Neural cell (in vitro differentiated cells): Measurements from ENCODE around the gene NEUROD1. TPM values are rescaled to one million over a fixed set of nuclear protein-coding genes. Genes with fewer than 3 reads are reported as not detected.

Source experiments
- H2AFZ ChIP-seq: fragments of 200-600, 300-800 bp; sonication (generic), shearing (Covaris generic); 2 replicates; pipeline ENCODE4 v1.6.0; 2014; ENCODE audit warnings: low read depth, mild to moderate bottlenecking, antibody characterized with exemption, low read length, moderate library complexity
- H3F3A ChIP-seq: fragments of 200-600 bp; shearing (Covaris generic); 2 replicates; pipeline ENCODE4 v1.6.1; 2016; ENCODE audit warnings: mild to moderate bottlenecking, moderate library complexity, mixed read lengths, antibody characterized with exemption, low read length; ENCODE audit not compliant: insufficient read depth, poor library complexity, severe bottlenecking
- H3K27ac ChIP-seq: fragments of 200-600, 300-800 bp; sonication (generic), shearing (Covaris generic); 2 replicates; pipeline ENCODE4 v1.5.1; 2014; ENCODE audit warnings: mild to moderate bottlenecking, low read length, moderate library complexity
- H3K27me3 ChIP-seq: fragments of 300-800, 200-600 bp; sonication (generic), shearing (Covaris generic); 2 replicates; pipeline ENCODE4 v1.6.0; 2014; ENCODE audit warnings: mild to moderate bottlenecking, low read depth, low read length, moderate library complexity; ENCODE audit not compliant: insufficient read depth
- H3K36me3 ChIP-seq: fragments of 300-800, 200-600 bp; sonication (generic), shearing (Covaris generic); 2 replicates; pipeline ENCODE4 v1.5.1; 2014; ENCODE audit warnings: mild to moderate bottlenecking, antibody characterized with exemption, low read length, moderate library complexity; ENCODE audit not compliant: insufficient read depth
- H3K4me2 ChIP-seq: fragments of 300-800, 200-600 bp; sonication (generic), shearing (Covaris generic); 2 replicates; pipeline ENCODE4 v1.6.0; 2014; ENCODE audit warnings: mild to moderate bottlenecking, low read length
- H3K4me3 ChIP-seq: fragments of 300-800, 200-600 bp; sonication (generic), shearing (Covaris generic); 2 replicates; pipeline ENCODE4 v1.5.1; 2014; ENCODE audit warnings: mild to moderate bottlenecking, low read length, moderate library complexity
- H3K79me2 ChIP-seq: fragments of 200-600 bp; shearing (Covaris generic); replicated peaks from 2 replicates; pipeline ENCODE4 v1.6.0; 2014; ENCODE audit warnings: mild to moderate bottlenecking, low read length, moderate library complexity; ENCODE audit not compliant: insufficient read depth
- H3K9ac ChIP-seq: fragments of 300-800, 200-600 bp; sonication (generic), shearing (Covaris generic); 2 replicates; pipeline ENCODE4 v1.6.1; 2016; ENCODE audit warnings: mild to moderate bottlenecking, low read length, mixed read lengths
- H3K9me2 ChIP-seq: fragments of 200-600 bp; shearing (Covaris generic); 2 replicates; pipeline ENCODE4 v1.6.1; 2016; ENCODE audit warnings: mild to moderate bottlenecking, low read length, mixed read lengths; ENCODE audit not compliant: insufficient read depth
- H3K9me3 ChIP-seq: fragments of 200-600, 300-800 bp; sonication (generic), shearing (Covaris generic); 2 replicates; pipeline ENCODE4 v1.6.1; 2016; ENCODE audit warnings: mild to moderate bottlenecking, mixed run types, low read length, moderate library complexity, mixed read lengths
- H4K20me1 ChIP-seq: fragments of 200-600 bp; shearing (Covaris generic); 2 replicates; pipeline ENCODE4 v1.6.1; 2016; ENCODE audit warnings: mild to moderate bottlenecking, mixed run types; ENCODE audit not compliant: insufficient read depth
- CTCF ChIP-seq: fragments of 450-650 bp; IDR thresholded peaks from 2 replicates; pipeline ENCODE4 v1.5.1; 2014; ENCODE audit warnings: antibody characterized with exemption, mild to moderate bottlenecking, moderate library complexity; ENCODE audit not compliant: poor library complexity, severe bottlenecking
- EP300 ChIP-seq: fragments of 450-650 bp; conservative IDR thresholded peaks from 2 replicates; pipeline ENCODE4 v1.6.1; 2014; ENCODE audit warnings: antibody characterized with exemption, mild to moderate bottlenecking, moderate library complexity; ENCODE audit not compliant: poor library complexity, severe bottlenecking
- EZH2 ChIP-seq: fragments of 200-600, 300-800 bp; shearing (Covaris generic), sonication (generic); IDR thresholded peaks from 2 replicates; pipeline ENCODE4 v1.6.1; 2014; ENCODE audit warnings: antibody characterized with exemption, low read length, borderline replicate concordance, mild to moderate bottlenecking; ENCODE audit not compliant: insufficient read depth, poor library complexity, severe bottlenecking
- MXI1 ChIP-seq: fragments of 450-650 bp; conservative IDR thresholded peaks from 2 replicates; pipeline ENCODE4 v1.6.1; 2014; ENCODE audit warnings: antibody characterized with exemption, mild to moderate bottlenecking; ENCODE audit not compliant: poor library complexity, severe bottlenecking
- POLR2AphosphoS5 ChIP-seq: IDR thresholded peaks from 2 replicates; pipeline ENCODE4 v1.6.1; 2012
- RAD21 ChIP-seq: fragments of 450-650 bp; conservative IDR thresholded peaks from 2 replicates; pipeline ENCODE4 v1.6.1; 2014; ENCODE audit warnings: antibody characterized with exemption, mild to moderate bottlenecking, moderate library complexity
- REST ChIP-seq: IDR thresholded peaks from 2 replicates; pipeline ENCODE4 v1.6.1; 2012; ENCODE audit warnings: borderline replicate concordance
- SMC3 ChIP-seq: fragments of 450-650 bp; conservative IDR thresholded peaks from 2 replicates; pipeline ENCODE4 v1.6.1; 2014; ENCODE audit warnings: antibody characterized with exemption, mild to moderate bottlenecking, moderate library complexity; ENCODE audit not compliant: poor library complexity
- TAF1 ChIP-seq: IDR thresholded peaks from 2 replicates; pipeline ENCODE4 v1.6.1; 2012; ENCODE audit warnings: low read depth
- polyA plus RNA-seq: library from polyadenylated mRNA; depleted of rRNA; stranded (reverse); fragments of >200 nt; gene quantifications from 2 replicates; pipeline ENCODE4 v1.2.3, GENCODE V29; 2014

NEUROD1 gene
- polyA plus RNA-seq, 1 donor from 2014 or later: not detected

DNA sequence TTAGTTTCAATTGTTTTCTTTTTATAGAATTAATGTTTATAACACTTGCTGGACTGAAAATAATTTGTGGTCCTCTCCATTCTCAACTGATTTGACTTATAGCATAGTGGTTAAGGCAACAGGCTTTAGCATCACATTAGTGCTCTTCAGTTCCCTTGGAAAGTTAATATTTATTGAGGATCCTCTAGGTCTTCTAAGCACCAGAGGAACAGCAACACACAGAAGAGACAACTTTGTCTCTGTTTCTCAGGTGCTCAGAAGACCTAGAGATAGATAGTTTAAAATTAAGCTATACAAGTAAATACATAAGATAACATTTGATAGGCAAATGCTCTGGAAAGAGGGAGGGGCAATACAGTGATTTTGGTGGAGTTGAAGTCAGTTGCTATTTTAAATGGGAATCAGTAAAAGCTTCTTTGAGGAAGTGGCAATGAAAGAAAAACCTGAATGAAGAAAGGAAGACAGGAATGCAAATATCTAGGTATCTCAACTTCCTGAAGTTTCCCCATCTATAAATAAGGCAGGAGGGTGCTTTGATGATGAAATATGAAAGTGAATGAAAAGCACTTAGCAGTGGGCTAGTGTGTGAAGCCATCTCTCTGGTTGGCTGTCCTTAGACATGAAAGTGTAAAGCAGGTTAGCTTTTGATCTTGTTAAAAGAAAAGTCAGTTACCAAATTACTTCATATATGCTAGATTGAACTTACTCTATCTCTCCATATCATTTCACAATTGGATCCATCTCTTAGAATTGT, 7.9 kb downstream of the NEUROD1 start:
- Histone ChIP-seq H2AFZ (no peak overlapping the region), H3K4me2 (no peak overlapping the region), H3K9me2 (no peaks in the 10 kb centered on the region), H3K36me3 (no peaks in the 10 kb centered on the region), H3K79me2 (no peaks in the 10 kb centered on the region), H3K9ac (no peak overlapping the region), H3K4me3 (no peak overlapping the region), H4K20me1 (no peaks in the 10 kb centered on the region), H3K27me3 (peaks cover 49% of the 10 kb centered on the region), H3K9me3 (no peaks in the 10 kb centered on the region), H3K27ac (no peak overlapping the region), H3F3A (no peaks in the 10 kb centered on the region)
- no peak for TF ChIP-seq RAD21
- TF ChIP-seq REST: no peak
- no peak for TF ChIP-seq SMC3
- TF ChIP-seq TAF1: no peak

DNA sequence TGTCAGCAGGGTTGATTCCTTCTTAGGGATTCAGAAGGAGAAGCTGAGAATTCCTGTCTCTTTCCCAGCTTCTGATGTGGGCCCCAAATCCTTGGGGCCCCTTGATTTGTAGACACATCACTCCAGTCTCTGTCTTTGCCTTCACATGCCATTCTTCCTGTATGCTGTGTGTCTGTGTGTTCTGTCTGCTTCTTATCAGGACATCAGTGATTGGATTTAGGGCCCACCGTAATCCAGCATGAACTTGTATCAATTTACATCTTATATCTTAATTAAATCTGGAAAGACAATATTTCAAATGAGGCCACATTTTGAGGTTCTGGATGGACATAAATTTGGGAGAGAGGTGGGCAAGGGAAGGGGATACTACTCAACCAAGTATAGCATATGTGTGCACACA, 9.7 kb downstream of the NEUROD1 start:
- Histone ChIP-seq H3F3A (no peaks in the 10 kb centered on the region), H3K36me3 (no peaks in the 10 kb centered on the region), H3K9me2 (no peaks in the 10 kb centered on the region), H3K4me2 (no peak overlapping the region), H2AFZ (no peak overlapping the region), H4K20me1 (no peaks in the 10 kb centered on the region), H3K9ac (no peak overlapping the region), H3K79me2 (no peaks in the 10 kb centered on the region), H3K4me3 (no peak overlapping the region), H3K9me3 (peaks cover 6% of the 10 kb centered on the region), H3K27me3 (peaks cover 31% of the 10 kb centered on the region), H3K27ac (no peak overlapping the region)
- TF ChIP-seq EZH2 (no peak), REST (no peak), SMC3 (no peak), RAD21 (no peak), MXI1 (no peak), EP300 (no peak), POLR2AphosphoS5 (no peak), CTCF (no peak), TAF1 (no peak)
